ENCODE measurements around the gene LSM12.
A peak's percentile ranks its signal among the peaks of the same experiment; 100 is the strongest.
"Not testable (repeated sequence)": the region's sequence is repeated elsewhere in the genome, so short reads cannot be mapped to it uniquely, and the experiment has no call there.

The LSM12 gene

DNA sequence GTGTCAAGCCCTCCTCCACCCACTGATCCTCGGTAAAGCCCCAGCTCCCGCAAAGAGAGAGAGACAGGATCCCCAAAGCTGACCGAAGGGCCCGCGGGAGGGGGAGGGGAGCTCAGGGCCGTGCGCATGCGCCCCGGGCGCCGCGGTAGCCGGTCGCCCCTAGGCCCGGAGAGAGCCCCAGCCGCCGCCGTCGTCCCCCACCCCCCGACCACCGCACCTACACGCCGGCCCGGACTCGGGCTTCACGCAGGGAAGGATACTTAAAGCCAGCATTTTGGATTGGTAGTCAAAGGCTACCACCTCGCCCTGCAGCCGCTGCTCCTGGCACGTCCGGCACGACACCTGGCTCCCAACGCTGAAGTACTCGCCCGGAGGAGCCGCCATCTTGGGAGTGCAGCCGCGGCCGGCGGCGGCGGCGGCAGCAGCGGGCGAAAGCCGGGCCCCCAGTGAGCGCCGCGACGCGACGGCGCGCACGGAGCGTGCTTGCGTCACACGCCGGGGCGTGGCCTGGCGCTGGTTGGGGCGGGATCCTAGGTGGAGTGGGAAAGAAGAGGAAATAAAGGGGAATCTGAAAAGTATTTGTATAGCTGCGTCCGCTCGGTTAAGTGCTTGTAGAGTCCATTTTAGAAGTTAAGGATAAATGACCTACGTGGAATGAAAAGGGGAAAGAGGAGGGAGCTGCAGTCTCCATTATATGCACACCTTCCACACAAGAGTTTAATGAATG is at the start of gene LSM12:
Gene LSM12 (minus strand): TSS at position 468 of the 727 bp plus-strand sequence. CDS start 84 bp downstream, at position 384.
- DNase-seq: peak; percentile 91 to 94

- peak; percentile 34 to 39 for DNase-seq
These were observed 49.3 kb upstream of the LSM12 start for GRCh38 chr17:44115585-44116415.

DNA sequence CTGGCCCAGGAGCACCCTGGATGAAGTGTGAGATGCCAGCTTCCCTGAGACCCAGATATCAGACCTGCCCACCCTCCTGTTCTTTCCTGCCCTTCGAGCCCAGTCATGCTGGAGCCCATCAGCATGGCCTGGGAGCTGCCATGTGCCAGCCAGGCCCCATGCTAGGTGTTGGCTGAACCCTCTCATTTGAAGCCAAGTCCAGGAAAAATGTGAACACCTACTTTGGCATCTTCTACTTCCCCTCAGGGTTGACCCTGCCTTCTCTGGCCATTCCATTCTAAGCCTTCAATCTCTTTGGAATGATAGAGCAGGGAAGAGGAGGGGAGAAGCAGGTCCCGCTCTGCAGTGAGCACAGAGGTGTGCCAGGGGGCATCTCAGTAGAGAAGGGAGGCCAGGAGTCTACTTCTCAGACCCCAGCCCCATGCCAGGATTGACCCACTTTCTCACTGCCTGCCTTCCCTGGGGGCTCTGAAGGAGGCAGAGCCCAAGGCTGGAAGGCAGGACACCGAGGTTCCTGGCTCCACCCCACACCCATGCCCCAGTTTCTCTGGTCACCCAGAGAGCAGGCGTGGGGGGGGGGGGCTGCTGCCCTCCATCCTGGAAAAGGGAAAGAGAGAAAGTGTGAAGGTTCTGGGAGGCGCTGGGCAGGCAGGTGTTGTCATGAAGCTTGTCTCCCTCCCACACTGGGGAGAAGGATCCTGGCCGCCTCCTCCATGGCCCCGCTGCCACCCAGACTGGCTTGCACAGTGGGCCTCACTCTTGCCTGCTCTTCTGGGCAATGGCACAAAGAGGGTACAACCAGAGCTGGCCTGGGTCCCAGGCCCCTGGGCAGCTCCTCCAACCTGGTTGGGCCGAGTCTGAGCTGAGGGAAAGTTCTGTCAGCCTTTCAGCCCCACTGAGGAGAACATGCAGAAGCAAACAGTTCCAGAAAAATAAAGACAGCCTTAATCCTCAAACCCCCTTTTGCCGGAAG is 47.7 kb upstream of the LSM12 start:
- DNase-seq: no peak

GRCh38 chr17:44113382-44113781 is 46.9 kb upstream of the LSM12 start:
- DNase-seq: no peak

DNA sequence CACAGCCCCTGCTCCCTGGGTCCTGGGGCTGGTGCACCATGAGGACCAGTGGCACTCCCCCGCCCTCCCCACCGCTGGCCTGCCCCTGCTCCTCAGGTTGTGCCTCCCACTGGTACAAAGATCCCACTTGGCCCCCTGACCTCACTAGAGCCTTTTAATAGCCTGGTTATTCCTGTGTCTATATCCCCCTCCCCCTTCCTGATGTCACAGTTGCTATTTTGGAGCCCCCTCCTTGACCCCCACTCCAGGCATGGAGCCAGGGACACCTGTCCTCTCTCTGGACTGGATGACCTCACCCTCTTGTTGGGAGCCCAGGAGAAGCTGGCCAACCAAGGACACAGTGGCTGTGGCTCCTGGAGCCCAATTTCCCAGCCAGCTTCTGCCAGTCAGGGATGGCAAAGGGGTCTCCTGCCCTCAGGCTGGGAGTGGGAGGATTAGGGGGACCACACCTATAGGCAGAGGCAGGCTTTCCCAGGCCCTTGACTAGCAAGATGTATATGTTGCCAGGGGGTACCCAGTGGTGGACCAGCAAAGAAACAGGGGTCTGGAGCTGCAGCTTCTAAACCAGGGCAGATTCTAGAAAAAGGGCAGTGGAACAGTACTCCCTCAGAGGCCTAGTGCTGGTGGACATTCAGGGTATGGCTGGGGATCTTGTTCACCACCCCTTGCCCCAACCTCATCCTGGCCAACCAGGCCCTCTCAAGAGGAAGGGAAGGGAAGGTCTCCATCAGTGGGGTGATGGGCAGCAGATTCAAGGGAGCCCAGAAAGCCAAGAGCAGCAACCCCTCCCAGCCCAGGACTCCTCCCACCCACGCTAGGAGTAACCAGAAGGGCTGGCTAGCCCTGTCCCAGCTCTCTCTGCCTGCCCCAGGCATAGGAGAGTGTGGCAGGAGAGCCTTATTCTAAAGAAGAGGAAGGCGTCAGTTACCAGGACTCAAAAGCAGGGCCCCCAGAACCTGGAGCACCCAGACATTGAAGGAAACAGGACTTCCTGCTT is 46.1 kb upstream of the LSM12 start:
- no peak for DNase-seq

DNA sequence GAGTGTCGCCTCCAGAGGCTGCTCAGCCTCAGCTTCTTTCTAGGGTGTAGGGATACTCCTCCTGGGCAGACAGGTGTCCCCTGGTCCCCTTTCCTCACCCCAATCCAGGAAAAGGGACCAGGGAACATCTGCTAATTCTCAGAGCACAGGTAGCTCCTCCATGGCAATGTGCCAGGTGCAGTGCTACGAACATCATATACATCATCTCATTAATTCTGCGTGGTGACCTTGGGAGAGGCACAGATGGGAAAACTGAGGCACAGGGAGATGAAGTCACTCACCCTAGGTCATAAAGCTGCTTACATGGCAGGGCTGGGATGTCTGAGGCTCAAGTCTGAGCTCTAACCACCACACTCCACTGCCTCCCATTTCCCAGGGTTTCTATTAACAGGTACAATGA is 45.3 kb upstream of the LSM12 start:
- no peak for DNase-seq

DNA sequence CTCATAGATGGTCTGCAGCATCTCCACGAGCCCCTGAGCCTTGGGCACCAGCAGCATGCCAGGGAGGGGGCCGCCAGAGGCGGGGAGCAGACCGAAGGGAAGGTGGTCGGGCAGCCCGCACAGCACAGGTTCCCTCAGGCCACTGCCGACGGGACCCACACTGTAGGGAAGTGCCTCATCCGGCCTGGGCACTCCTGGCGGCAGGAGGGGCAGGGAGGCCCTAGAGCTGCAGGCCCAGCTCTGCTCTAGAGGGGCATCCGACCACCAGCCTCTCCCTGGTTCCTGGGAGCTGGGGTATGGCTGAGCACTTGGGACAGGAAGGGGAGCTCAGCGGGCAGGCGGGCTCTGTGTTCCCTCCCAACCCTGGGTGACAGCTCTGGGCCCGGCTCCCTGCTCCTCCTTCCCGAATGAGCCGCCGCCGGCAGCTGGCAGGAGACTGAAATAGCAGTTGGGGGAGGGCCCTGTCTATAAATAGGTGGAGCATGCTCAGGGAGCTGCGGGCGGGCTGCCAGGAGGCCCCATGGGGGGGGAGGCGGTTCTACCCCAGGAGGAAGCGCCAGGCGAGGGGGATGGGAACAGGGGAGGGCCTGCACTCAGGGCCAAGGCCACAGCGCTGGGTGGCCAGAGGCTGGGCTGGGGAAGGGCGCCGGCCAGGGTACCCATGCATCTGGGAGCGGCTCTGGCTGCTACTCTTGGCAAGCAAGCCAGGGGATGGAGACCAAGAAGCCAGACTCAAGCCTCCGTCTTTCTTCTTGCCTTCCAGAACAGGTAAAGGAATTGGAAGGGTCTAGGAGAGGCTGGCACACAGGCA is 44.6 kb upstream of the LSM12 start:
- DNase-seq: peak; percentile 60 to 72

DNA sequence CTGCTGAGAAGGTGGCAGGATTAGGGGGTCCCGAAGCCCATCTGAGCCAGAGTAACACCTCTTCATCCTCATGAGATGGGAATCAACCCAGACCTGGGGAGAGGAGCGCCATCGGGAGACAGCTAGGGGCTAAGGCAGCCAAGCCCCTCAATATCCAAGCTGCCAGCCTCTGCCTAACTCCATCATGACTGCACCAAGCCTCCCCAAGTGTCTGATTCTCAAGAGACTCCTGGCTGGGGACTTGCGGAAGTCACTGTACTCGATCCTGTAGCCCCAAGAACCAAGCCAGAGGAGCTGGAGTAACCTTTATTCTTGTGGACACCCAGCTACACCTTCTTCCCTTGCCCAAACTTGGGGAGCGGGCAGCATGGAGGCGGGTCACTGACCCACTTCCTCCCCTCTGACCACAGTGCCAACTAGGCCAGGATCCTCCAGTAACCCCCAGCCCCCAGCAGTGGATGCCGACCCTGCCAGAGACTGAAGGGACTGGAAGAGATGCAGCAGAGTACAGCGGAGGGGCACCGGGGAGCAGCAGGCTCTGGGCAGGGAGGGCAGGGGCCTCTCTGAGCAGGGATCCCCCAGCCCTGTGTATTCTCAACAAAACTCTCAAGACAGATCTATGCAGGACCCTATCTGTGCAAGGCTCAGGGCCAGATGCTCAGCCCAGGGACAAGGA is 43.7 kb upstream of the LSM12 start:
- no peak for DNase-seq

- DNase-seq: no peak
These were observed 42.8 kb upstream of the LSM12 start for GRCh38 chr17:44109312-44109630.

- DNase-seq: no peak
These were observed 42.2 kb upstream of the LSM12 start for GRCh38 chr17:44108440-44109311.

DNA sequence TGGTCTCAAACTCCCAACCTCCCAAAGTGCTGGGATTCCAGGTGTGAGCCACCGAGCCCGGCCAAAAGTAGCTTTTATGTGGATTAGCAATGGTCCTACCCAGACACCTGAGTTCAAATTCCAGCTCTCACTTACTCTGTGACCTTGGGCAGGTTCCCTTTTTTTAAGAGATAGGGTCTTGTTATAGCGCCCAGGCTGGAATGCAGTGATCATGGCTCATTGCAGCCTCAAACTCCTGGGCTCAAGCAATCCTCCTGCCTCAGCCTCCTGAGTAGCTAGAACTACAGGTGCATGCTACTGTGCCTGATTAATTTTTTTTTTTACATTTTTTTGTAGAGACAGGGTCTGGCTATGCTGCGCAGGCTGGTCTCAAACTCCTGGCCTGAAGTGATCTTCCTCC is 40.3 kb upstream of the LSM12 start:
- DNase-seq: no peak

- DNase-seq: no peak
These were observed 39.5 kb upstream of the LSM12 start for GRCh38 chr17:44105941-44106340.

DNA sequence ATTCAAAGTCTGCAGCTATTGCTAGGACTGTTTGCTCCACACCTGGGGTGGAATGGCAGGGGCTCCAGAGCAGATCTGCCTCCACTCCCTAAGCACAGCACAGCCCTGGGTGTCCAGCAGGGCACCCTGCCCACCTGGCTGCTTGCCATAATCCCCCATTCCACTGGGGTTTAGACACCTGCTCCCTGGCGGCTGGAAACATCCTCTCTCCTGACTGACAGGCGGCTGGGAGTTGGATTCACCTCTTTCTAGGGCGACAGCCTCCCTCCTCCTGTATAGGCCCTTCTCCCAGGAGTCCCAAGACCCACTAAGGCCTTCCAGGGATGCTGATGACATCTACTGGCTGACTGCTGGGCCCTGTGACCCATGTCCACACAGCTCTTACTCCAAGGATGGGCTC is 39.0 kb upstream of the LSM12 start:
- DNase-seq: no peak

- no peak for DNase-seq
These were observed 36.6 kb upstream of the LSM12 start for GRCh38 chr17:44102849-44103622.

- not testable (repeated sequence) for DNase-seq
These were observed 35.4 kb upstream of the LSM12 start for GRCh38 chr17:44101858-44102257.

DNA sequence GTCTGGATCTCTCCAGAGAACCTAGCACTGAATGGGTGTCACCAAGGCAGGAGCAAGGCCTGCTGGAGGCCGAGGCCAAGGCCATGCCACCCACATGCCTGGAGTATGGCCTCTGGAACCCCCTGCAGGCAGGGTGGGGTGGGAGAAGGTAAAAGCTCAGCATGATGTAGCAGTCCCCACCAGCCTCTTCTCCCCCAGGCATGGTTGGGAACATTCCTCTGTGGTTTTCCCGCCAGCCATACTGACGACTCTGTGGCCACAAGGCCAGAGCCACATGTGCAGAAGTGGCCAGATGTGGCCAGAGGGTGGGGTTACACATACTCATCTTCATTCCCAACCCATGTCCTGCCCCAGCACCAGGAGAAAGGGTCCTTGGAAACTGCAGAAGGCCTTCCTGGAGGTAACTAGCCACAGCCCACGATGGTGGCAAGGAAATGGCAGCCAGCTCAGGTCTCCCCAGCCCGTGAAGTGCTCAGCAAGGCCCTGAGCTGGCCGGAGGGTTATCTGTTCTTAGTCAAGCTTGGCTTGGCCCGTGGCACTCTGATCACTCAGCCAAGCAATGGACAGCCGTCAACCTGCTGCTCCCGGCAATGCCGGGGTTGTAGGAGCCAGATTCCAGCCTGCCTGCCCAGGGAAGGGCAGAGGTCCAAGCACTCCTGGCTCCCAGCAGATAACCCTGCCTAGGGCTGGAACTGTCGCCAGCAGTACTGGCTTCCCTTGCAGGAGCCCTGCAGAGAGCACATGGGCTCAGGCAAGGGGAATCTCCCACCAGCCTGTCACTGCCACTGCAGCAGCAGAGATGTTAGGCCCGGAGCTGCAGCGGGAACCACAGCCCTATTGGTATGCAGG is 30.9 kb upstream of the LSM12 start:
- DNase-seq: no peak
